Fibroblast of pulmonary artery (primary cell): ENCODE data around the gene MISP3.

Source experiments
- DNase-seq: peaks from one replicate; pipeline ENCODE4 v3.0.0-alpha.2; 2010; ENCODE audit warnings: low read depth
- H3K4me3 ChIP-seq: replicated peaks from 2 replicates; pipeline ENCODE4 v1.5.1; 2011; ENCODE audit warnings: low read depth, mild to moderate bottlenecking, control low read depth, low read length, moderate library complexity
- CTCF ChIP-seq: IDR thresholded peaks from 2 replicates; pipeline ENCODE4 v1.5.1; 2011; ENCODE audit warnings: mild to moderate bottlenecking, control low read depth, low read length, inconsistent platforms; ENCODE audit errors: missing control alignments

The MISP3 gene

GRCh38 chr19:14066134-14066533 lies 6.5 kb upstream of the MISP3 start:
- DNase-seq: no peak
- TF ChIP-seq CTCF: no peak
- no peak overlapping the region for H3K4me3 ChIP-seq

DNA sequence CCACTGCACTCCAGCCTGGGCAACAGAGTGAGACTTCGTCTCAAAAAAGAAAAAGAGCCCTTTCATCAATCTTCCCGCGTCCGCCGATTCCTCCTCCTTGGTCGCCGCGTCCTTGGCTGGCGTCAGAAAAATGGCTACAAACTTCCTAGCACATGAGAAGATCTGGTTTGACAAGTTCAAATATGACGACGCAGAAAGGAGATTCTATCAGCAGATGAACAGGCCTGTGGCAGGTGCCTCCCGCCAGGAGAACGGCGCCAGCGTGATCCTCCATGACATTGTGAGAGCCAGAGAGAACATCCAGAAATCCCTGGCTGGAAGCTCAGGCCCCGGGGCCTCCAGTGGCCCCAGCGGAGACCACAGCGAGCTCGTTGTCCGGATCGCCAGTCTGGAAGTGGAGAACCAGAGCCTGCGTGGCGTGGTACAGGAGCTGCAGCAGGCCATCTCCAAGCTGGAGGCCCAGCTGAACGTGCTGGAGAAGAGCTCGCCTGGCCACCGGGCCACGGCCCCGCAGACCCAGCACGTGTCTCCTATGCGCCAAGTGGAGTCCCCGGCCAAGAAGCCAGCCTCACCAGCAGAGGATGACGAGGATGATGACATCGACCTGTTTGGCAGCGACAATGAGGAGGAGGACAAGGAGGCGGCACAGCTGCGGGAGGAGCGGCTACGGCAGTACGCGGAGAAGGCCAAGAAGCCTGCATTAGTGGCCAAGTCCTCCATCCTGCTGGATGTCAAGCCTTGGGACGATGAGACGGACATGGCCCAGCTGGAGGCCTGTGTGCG lies 2.1 kb upstream of the MISP3 start:
- no peak for DNase-seq
- H3K4me3 ChIP-seq: no peak overlapping the region
- no peak for TF ChIP-seq CTCF

DNA sequence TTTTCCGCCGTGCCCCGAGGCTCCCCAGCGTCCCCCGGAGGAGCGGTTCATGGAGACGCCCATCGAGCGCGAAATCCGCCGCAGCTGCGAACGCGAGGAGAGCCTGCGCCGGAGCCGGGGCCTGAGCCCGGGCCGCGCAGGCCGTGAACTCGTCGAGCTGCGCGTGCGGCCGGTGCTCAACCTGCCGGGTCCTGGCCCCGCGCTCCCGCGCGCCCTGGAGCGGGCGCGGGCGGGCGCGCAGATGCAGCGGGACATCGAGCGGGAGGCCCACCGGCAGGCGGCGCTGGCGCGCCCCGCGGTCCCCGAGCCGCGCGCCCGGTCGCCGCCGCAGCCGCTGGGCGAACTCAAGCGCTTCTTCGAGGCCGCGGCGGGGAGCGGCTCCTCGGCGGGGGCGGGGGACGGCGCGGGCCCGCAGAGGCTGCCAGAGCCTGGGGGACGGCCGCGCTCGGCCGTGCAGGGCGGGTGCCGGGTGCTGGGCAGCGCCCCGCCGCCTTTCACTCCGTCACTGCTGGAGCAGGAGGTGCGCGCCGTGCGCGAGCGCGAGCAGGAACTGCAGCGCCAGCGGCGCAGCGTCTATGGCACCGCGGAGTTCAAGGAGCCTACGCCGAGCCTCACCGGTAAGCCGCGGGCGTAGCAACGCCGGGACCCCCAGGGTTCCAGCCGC lies 807 bp downstream of the MISP3 start:
- peak; percentile 5 for TF ChIP-seq CTCF
- DNase-seq: peak; percentile 82
- H3K4me3 ChIP-seq: peak overlapping the region; percentile 60

DNA sequence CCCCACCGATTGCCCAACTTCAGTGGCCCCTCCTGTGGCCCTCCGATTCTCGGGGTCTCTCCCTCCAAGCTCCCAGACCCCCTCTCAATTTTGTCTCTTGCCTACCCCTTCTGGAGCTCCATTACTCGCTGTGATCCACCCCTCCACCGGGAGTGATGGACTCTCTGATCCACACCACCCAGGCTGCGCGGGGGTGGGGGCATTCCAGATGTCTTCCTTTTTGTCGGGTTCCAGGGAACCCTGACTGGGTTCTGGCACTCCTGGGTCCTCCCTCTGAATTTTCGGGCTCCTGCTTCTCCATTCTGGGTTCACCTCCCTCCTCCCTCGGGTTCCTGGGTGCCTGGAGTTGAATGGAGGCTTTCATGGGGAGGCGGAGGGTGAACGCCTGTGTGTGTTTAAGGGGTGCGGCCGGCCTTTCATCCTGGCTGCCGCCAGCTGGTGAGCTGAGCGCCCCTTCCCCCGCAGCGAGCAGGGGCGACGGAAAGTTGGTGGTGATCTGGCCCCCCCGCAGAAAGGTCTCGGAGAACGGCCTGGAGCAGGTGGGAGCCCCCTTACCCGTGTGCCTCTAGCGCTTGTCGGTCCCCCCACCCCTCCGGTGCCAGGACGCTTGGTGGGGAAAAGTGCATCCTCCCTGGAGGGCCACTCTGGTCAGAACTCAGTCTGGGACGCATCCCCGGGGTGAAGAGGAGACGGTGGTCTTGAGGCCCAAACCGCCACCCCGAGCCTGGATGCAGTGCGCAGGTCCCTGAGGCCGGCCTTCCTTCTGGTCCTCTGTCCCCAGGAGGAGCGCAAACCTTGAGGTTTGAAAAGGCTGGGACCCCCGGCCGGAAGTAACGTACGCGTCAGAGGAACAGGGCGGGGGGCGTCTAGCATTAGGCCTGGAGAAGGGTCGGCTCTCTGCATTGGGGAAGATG lies 1.6 kb downstream of the MISP3 start:
- no peak for DNase-seq
- no peak for TF ChIP-seq CTCF
- H3K4me3 ChIP-seq: peak overlapping the region; percentile 60

GRCh38 chr19:14078411-14078810 lies 5.8 kb downstream of the MISP3 start:
- no peak overlapping the region for H3K4me3 ChIP-seq
- TF ChIP-seq CTCF: no peak
- no peak for DNase-seq

DNA sequence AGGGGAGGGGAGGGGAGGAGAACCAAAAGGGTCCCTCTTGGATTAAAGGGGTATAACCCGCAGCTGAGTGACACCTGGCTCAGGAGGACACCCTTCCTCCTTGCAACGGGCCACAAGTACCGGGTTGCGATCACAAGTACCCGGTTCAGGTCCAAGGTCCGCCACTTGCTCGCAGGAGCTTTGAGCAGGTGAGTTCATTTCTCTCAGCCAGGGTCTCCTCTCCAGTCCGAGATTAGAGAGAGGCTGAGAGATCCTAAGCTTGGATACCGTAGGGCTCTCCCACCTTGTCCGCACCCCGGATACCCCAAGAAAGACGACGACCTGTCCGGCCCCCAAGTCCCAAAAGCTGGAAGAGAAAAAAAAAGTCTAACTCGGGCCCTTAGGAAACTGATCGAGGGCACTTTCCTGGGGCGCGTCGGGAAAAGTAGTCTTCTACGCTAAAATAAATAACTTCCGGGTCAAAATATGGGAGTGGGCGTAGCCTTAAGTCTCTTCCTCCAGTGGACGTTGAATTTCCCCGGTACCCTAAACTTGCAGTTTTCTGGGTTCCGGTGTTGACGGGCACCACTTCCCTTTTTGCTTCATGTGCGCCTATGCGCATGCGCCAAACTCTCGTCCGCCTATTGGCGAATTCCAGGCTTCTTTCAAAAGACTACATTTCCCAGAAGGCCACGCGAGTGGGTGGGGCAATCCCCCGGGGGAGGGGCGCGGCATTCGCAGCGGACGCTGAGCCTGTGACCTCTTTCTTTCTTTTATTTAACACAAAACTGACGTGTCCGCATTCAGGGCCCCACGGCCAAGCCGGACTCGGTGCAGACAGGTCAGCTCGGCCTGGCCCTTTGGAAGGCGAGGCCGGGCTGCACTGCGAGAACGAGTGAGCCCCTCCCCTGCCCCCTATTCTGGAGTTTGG lies 8.6 kb downstream of the MISP3 start:
- no peak for TF ChIP-seq CTCF
- peak overlapping the region; percentile 81 for H3K4me3 ChIP-seq
- peak; percentile 100 for DNase-seq
